Lower leg skin (tissue), 4 donors: ENCODE measurements around the gene EXOC7. TPM values are rescaled to one million over a fixed set of nuclear protein-coding genes. Genes with fewer than 3 reads are reported as not detected.

Experiments
- DNase-seq, 2 donors: peaks; one replicate each; pipeline ENCODE4 v3.0.0-alpha.2; 2019; ENCODE audit warnings: low spot score in 2 of 2
- H3K4me3 ChIP-seq: fragments of 200-600 bp; sonication (generic); 2 replicates; pipeline ENCODE4 v1.5.1; 2017; ENCODE audit warnings: mild to moderate bottlenecking, low read depth; ENCODE audit not compliant: poor library complexity, severe bottlenecking
- CTCF ChIP-seq, 3 donors: fragments of 450-650 bp; IDR thresholded peaks; one replicate each; pipeline ENCODE4 v1.5.1; 2016; ENCODE audit warnings: antibody characterized with exemption in 3 of 3, mild to moderate bottlenecking in 3 of 3, moderate library complexity in 2 of 3
- POLR2A ChIP-seq, 2 donors: fragments of 450-650 bp; IDR thresholded peaks; one replicate each; pipeline ENCODE4 v1.6.1; 2016 to 2017; ENCODE audit warnings: antibody characterized with exemption in 2 of 2, mild to moderate bottlenecking in 1 of 2, moderate library complexity in 1 of 2
- WGBS, 2 donors: methylation state at CpG; one replicate each; pipeline ENCODE4 v1.1.5; 2018; 5-methylcytosine and 5-hydroxymethylcytosine counted together
- intact Hi-C: fragments of 100-400 bp; cut with DNase I; formaldehyde crosslinking; loops from one replicate; pipeline ENCODE4 v1.15.0; 2023; ENCODE audit warnings: low total_unique reads
- total RNA-seq, 4 donors: library from RNA; depleted of rRNA; stranded (reverse); fragments of >200 nt; gene quantifications; one replicate each; pipeline ENCODE4 v1.1.0, GENCODE V29; 2016

EXOC7 gene
- total RNA-seq, 4 donors from 2014 or later, result 52.5 to 78.4 (median 72.3) TPM

GRCh38 chr17:76150712-76151622 lies 47.4 kb upstream of the EXOC7 start:
- DNase-seq, result no peak
- 77 to 81% methylated on average over 23 of the region's 23 CpGs for WGBS, 2 donors
- TF ChIP-seq CTCF (IDR thresholded peaks at IDR 0.05) (no peak), POLR2A (IDR thresholded peaks at IDR 0.05) (no peak)
- H3K4me3 ChIP-seq, result no peak overlapping the region
- intact Hi-C loops, result no loop called here

- 90 to 93% methylated on average over 10 of the region's 10 CpGs for WGBS, 2 donors
- no peak for TF ChIP-seq POLR2A (IDR thresholded peaks at IDR 0.05)
- no peak for TF ChIP-seq CTCF (IDR thresholded peaks at IDR 0.05)
- H3K4me3 ChIP-seq, result no peak overlapping the region
- intact Hi-C loops, result no loop called here
- no peak for DNase-seq
Observed at GRCh38 chr17:76149214-76149613, 45.6 kb upstream of the EXOC7 start.

GRCh38 chr17:76148015-76148326 lies 44.4 kb upstream of the EXOC7 start:
- no peak overlapping the region for H3K4me3 ChIP-seq
- no peak for TF ChIP-seq CTCF (IDR thresholded peaks at IDR 0.05)
- TF ChIP-seq POLR2A (IDR thresholded peaks at IDR 0.05), result no peak
- intact Hi-C loops, result no loop called here
- no peak for DNase-seq
- WGBS, 2 donors, result 75 to 100% methylated on average over 1 of the region's 1 CpG

- DNase-seq, result no peak
- intact Hi-C loops, result no loop called here
- 82 to 86% methylated on average over 13 of the region's 13 CpGs for WGBS, 2 donors
- TF ChIP-seq CTCF (IDR thresholded peaks at IDR 0.05) (no peak), POLR2A (IDR thresholded peaks at IDR 0.05) (no peak)
- no peak overlapping the region for H3K4me3 ChIP-seq
Observed at GRCh38 chr17:76147211-76148014, 43.8 kb upstream of the EXOC7 start.

GRCh38 chr17:76146053-76146851 lies 42.7 kb upstream of the EXOC7 start:
- DNase-seq, result no peak
- H3K4me3 ChIP-seq, result no peak overlapping the region
- TF ChIP-seq POLR2A (IDR thresholded peaks at IDR 0.05) (no peak), CTCF (IDR thresholded peaks at IDR 0.05) (no peak)
- intact Hi-C loops, result no loop called here
- WGBS, 2 donors, result 90 to 94% methylated on average over 22 of the region's 22 CpGs
